Kidney capillary endothelial cell (primary cell): ENCODE data around the gene GRID1.

ENCODE experiments used
- DNase-seq: peaks from one replicate; pipeline ENCODE4 v3.0.0-alpha.2; 2018; ENCODE audit warnings: low spot score

Gene GRID1

GRCh38 chr10:85612833-85613232, 753.8 kb downstream of the GRID1 start:
- no peak for DNase-seq

- DNase-seq: no peak
Measured at GRCh38 chr10:85612378-85612775, 754.2 kb downstream of the GRID1 start.

- no peak for DNase-seq
Measured at GRCh38 chr10:85611746-85612377, 754.7 kb downstream of the GRID1 start.

- DNase-seq: no peak
Measured at GRCh38 chr10:85611093-85611740, 755.4 kb downstream of the GRID1 start.

- no peak for DNase-seq
Measured at GRCh38 chr10:85610381-85611092, 756.1 kb downstream of the GRID1 start.

GRCh38 chr10:85609509-85609908, 757.1 kb downstream of the GRID1 start:
- no peak for DNase-seq

- no peak for DNase-seq
Measured at GRCh38 chr10:85608706-85609105, 757.9 kb downstream of the GRID1 start.

- no peak for DNase-seq
Measured at GRCh38 chr10:85607043-85607695, 759.4 kb downstream of the GRID1 start.

- no peak for DNase-seq
Measured at GRCh38 chr10:85606401-85606800, 760.2 kb downstream of the GRID1 start.

GRCh38 chr10:85604884-85605283, 761.7 kb downstream of the GRID1 start:
- no peak for DNase-seq

- DNase-seq: no peak
Measured at GRCh38 chr10:85604136-85604725, 762.4 kb downstream of the GRID1 start.

- peak; percentile 15 for DNase-seq
Measured at GRCh38 chr10:85603151-85603940, 763.2 kb downstream of the GRID1 start.

- DNase-seq: no peak
Measured at GRCh38 chr10:85602713-85603112, 763.9 kb downstream of the GRID1 start.

- no peak for DNase-seq
Measured at GRCh38 chr10:85602306-85602705, 764.3 kb downstream of the GRID1 start.

- no peak for DNase-seq
Measured at GRCh38 chr10:85601526-85601925, 765.1 kb downstream of the GRID1 start.

- DNase-seq: no peak
Measured at GRCh38 chr10:85600744-85601081, 765.9 kb downstream of the GRID1 start.

GRCh38 chr10:85600026-85600743, 766.4 kb downstream of the GRID1 start:
- DNase-seq: no peak

GRCh38 chr10:85599081-85599480, 767.5 kb downstream of the GRID1 start:
- DNase-seq: no peak

- no peak for DNase-seq
Measured at GRCh38 chr10:85598646-85599045, 767.9 kb downstream of the GRID1 start.

GRCh38 chr10:85597006-85597405, 769.6 kb downstream of the GRID1 start:
- no peak for DNase-seq

- DNase-seq: no peak
Measured at GRCh38 chr10:85596389-85596788, 770.2 kb downstream of the GRID1 start.
